Uterus (tissue), 4 donors: ENCODE measurements around the gene TIGD1. TPM values are rescaled to one million over a fixed set of nuclear protein-coding genes. Genes with fewer than 3 reads are reported as not detected.

Experiments
- DNase-seq, 2 donors: peaks; one replicate each; pipeline ENCODE4 v3.0.0-alpha.2; 2019 to 2020
- H3K27ac ChIP-seq, 2 donors: fragments of 200-600 bp; sonication (generic); 1 replicate in 1 of 2; 2 replicates in 1 of 2; pipeline ENCODE4 v1.5.1; 2016 to 2018
- H3K27me3 ChIP-seq, 2 donors: fragments of 200-600 bp; sonication (generic); one replicate each; pipeline ENCODE4 v1.5.1; 2018 to 2019; ENCODE audit warnings: control low read depth in 1 of 2
- H3K36me3 ChIP-seq, 2 donors: fragments of 200-600 bp; sonication (generic); one replicate each; pipeline ENCODE4 v1.5.1; 2019; ENCODE audit warnings: control low read depth in 1 of 2
- H3K4me1 ChIP-seq, 2 donors: fragments of 200-600 bp; sonication (generic); one replicate each; pipeline ENCODE4 v1.5.1; 2018 to 2019; ENCODE audit warnings: control low read depth in 1 of 2
- H3K4me3 ChIP-seq, 2 donors: fragments of 200-600 bp; sonication (generic); 1 replicate in 1 of 2; 2 replicates in 1 of 2; pipeline ENCODE4 v1.5.1; 2018 to 2019; ENCODE audit warnings: mild to moderate bottlenecking in 1 of 2
- H3K9me3 ChIP-seq, 2 donors: fragments of 200-600 bp; sonication (generic); one replicate each; pipeline ENCODE4 v1.5.1; 2019; ENCODE audit warnings: control low read depth in 1 of 2
- POLR2A ChIP-seq, 2 donors: fragments of 450-650 bp; IDR thresholded peaks; one replicate each; pipeline ENCODE4 v1.6.1; 2016; ENCODE audit warnings: antibody characterized with exemption in 2 of 2, mild to moderate bottlenecking in 1 of 2, moderate library complexity in 1 of 2
- intact Hi-C: fragments of 100-400 bp; cut with DNase I; formaldehyde crosslinking; loops from one replicate; pipeline ENCODE4 v1.15.1; 2023; ENCODE audit warnings: low total_unique reads
- total RNA-seq, 4 donors: library from RNA; depleted of rRNA in 3 of 4; stranded (reverse); fragments of >200 nt in 3 of 4; gene quantifications; one replicate each; pipeline versions ENCODE4 v1.1.0 to v1.2.4, GENCODE V29; 2014 to 2023
- TF ChIP-seq, protein P1 (sequence below), 4 experiments: fragments of 200-600 bp in 2 of 4; fragments of 450-650 bp in 2 of 4; sonication (generic) in 2 of 4; IDR thresholded peaks; one replicate each; pipeline ENCODE4 v1.5.1; 2016 to 2019; ENCODE audit warnings: antibody characterized with exemption in 4 of 4, mild to moderate bottlenecking in 2 of 4, moderate library complexity in 1 of 4
- donor health status: DM: yes; HTN: yes; CAD: no.

TIGD1 gene
- total RNA-seq, 4 donors from 2014 or later, result 4.6 to 8.5 (median 5.0) TPM

- intact Hi-C loops, result no loop called here
- Histone ChIP-seq H3K4me1 (peaks cover 0 to 3% of the 10 kb centered on the region in 2 donors), H3K27ac (no peak overlapping the region), H3K36me3 (no peaks in the 10 kb centered on the region), H3K4me3 (peak overlapping the region in 1 of 2 donors; percentile 43), H3K9me3 (no peaks in the 10 kb centered on the region), H3K27me3 (no peaks in the 10 kb centered on the region)
- no peak for DNase-seq
- TF ChIP-seq POLR2A (IDR thresholded peaks at IDR 0.05), result no peak
- TF ChIP-seq, protein P1, sequence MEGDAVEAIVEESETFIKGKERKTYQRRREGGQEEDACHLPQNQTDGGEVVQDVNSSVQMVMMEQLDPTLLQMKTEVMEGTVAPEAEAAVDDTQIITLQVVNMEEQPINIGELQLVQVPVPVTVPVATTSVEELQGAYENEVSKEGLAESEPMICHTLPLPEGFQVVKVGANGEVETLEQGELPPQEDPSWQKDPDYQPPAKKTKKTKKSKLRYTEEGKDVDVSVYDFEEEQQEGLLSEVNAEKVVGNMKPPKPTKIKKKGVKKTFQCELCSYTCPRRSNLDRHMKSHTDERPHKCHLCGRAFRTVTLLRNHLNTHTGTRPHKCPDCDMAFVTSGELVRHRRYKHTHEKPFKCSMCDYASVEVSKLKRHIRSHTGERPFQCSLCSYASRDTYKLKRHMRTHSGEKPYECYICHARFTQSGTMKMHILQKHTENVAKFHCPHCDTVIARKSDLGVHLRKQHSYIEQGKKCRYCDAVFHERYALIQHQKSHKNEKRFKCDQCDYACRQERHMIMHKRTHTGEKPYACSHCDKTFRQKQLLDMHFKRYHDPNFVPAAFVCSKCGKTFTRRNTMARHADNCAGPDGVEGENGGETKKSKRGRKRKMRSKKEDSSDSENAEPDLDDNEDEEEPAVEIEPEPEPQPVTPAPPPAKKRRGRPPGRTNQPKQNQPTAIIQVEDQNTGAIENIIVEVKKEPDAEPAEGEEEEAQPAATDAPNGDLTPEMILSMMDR (IDR thresholded peaks at IDR 0.05), result no peak
Measured at GRCh38 chr2:232503809-232504323, 46.5 kb downstream of the TIGD1 start.

GRCh38 chr2:232502911-232503808 lies 47.2 kb downstream of the TIGD1 start:
- H3K36me3 ChIP-seq, result no peaks in the 10 kb centered on the region
- no peak overlapping the region for H3K27ac ChIP-seq
- no peaks in the 10 kb centered on the region for H3K9me3 ChIP-seq
- intact Hi-C loops, result no loop called here
- no peaks in the 10 kb centered on the region for H3K27me3 ChIP-seq
- TF ChIP-seq, protein P1 (IDR thresholded peaks at IDR 0.05), result no peak
- no peak for TF ChIP-seq POLR2A (IDR thresholded peaks at IDR 0.05)
- peak overlapping the region; percentile 19 to 43 for H3K4me3 ChIP-seq
- peaks cover 0 to 3% of the 10 kb centered on the region in 2 donors for H3K4me1 ChIP-seq
- DNase-seq, result peak in 1 of 2 donors; percentile 39

DNA sequence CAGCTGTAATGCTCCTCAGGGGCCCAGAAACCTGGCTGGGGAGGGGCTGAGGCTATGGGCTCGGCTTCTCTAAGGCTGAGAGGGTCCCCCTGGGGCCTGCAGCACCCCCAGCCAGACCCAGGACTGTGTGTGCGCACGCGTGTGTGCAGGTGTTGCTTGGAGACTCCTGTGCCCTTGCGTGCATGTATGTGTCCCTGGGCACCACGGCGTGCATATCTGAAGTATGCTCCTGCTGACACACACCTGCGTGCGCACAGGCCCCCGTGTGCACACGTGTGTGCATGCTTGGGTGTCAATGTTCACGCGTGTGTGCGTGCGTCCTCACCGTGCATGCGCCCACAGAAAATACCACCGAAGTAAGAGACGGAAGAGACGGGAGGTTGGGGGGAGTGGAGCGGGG lies 47.8 kb downstream of the TIGD1 start:
- H3K27ac ChIP-seq, result no peak overlapping the region
- no peaks in the 10 kb centered on the region for H3K9me3 ChIP-seq
- no peak for DNase-seq
- intact Hi-C loops, result no loop called here
- no peaks in the 10 kb centered on the region for H3K27me3 ChIP-seq
- no peaks in the 10 kb centered on the region for H3K36me3 ChIP-seq
- H3K4me1 ChIP-seq, result peaks cover 0 to 3% of the 10 kb centered on the region in 2 donors
- no peak overlapping the region for H3K4me3 ChIP-seq
- TF ChIP-seq POLR2A (IDR thresholded peaks at IDR 0.05), result no peak
- TF ChIP-seq, protein P1 (IDR thresholded peaks at IDR 0.05), result no peak

DNA sequence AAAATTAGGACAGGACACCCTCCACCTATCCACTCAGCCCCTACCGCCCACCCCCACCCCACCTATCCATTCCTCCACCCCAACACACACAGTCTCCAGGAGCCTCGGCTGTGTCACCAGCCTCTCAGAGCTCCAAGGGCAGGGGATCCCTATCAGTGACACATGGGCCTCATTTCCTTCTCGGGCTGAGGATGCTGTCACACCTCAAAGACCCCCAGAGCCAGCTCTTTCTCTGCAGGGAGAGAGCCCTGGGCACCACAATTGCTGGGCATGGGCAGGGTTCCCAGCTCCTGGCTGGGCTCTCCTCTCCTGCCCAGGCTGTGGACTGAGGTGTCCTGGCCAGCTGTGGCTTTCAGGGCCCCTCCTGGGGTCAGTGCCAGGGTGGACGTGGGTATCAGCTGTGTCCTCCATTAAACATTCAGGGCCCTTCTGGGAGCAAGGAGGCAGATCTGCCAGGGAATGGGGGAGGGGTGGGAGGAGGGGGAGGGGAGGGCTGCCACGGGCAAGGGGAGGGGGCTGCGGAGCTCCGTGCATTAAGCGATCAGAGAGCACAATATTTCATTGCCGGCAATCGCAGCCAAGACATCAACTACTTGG lies 48.5 kb downstream of the TIGD1 start:
- H3K9me3 ChIP-seq, result no peaks in the 10 kb centered on the region
- TF ChIP-seq POLR2A (IDR thresholded peaks at IDR 0.05), result no peak
- TF ChIP-seq, protein P1 (IDR thresholded peaks at IDR 0.05), result no peak
- DNase-seq, result no peak

DNA sequence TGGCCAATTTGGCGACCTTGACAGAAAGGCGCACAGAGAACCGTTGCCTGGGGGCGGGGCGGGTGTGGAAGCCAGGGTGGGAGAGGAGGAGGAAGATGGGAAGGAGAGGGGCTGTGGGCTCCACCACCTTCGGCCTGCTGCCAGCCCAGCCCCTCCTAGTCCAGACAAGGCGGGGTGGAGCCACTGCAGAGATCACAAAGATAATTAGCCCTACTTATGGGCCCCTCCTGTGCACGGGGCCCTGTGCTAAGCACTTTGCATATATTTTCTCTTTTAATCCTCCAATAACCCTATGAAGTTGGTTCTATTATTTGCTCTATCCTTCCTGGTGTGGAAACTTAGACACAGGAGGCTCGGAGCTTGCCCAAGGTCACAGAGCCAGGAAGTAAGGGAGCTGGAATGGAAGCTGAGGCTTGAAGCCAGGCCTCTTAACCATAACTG lies 49.0 kb downstream of the TIGD1 start:
- TF ChIP-seq POLR2A (IDR thresholded peaks at IDR 0.05), result no peak
- TF ChIP-seq, protein P1 (IDR thresholded peaks at IDR 0.05), result no peak
- Histone ChIP-seq H3K4me1 (peaks cover 0 to 3% of the 10 kb centered on the region in 2 donors), H3K4me3 (no peak overlapping the region), H3K27ac (no peak overlapping the region), H3K27me3 (no peaks in the 10 kb centered on the region), H3K9me3 (no peaks in the 10 kb centered on the region), H3K36me3 (no peaks in the 10 kb centered on the region)
- DNase-seq, result no peak
- intact Hi-C loops, result no loop called here

More for the DNA sequence above, 48.5 kb downstream of the TIGD1 start:
- intact Hi-C loops, result no loop called here
- peaks cover 0 to 3% of the 10 kb centered on the region in 2 donors for H3K4me1 ChIP-seq
- H3K36me3 ChIP-seq, result no peaks in the 10 kb centered on the region
- H3K27ac ChIP-seq, result no peak overlapping the region
- no peaks in the 10 kb centered on the region for H3K27me3 ChIP-seq
- H3K4me3 ChIP-seq, result no peak overlapping the region
